ENCODE data around the gene RPUSD3. TPM values are rescaled to one million over a fixed set of nuclear protein-coding genes. Genes with fewer than 3 reads are reported as not detected.
A peak's percentile ranks its signal among the peaks of the same experiment; 100 is the strongest.

The RPUSD3 gene
- total RNA-seq, 1 donor from 2014 or later = 30.7 TPM

DNA sequence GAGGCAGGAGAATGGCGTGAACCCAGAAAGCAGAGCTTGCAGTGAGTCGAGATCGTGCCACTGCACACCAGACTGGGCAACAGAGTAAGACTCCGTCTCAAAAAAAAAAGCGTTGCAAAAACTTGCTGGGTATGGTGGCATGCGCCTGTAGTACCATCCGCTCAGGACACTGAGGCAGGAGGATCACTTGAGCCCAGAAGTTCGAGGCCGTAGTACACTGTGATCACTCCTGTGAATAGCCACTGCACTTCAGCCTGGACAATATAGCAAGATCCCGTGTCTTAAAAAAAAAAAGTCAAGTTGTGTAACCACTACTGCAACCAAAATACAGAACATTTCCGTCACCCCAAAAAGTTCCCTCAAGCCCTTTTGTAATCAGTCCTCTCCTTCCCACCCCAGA lies 49.4 kb downstream of the RPUSD3 start:
- Histone ChIP-seq H3K36me3 (peaks cover 27 to 31% of the 10 kb centered on the region in 2 donors), H3K9me3 (no peaks in the 10 kb centered on the region), H3K27ac (no peak overlapping the region), H3K27me3 (no peaks in the 10 kb centered on the region), H3K4me3 (peak overlapping the region in 1 of 2 donors; percentile 84), H3K4me1 (peaks cover 6 to 22% of the 10 kb centered on the region in 2 donors)
- DNase-seq (ENCODE audit: low spot score in 2 of 2) = no peak
- intact Hi-C loops (cut with DNase I) = loop anchor here (5.0 kb wide), 1 partner anchor 123 kb away; the partner anchor contains the start of gene IL17RC
- TF ChIP-seq, protein P1, sequence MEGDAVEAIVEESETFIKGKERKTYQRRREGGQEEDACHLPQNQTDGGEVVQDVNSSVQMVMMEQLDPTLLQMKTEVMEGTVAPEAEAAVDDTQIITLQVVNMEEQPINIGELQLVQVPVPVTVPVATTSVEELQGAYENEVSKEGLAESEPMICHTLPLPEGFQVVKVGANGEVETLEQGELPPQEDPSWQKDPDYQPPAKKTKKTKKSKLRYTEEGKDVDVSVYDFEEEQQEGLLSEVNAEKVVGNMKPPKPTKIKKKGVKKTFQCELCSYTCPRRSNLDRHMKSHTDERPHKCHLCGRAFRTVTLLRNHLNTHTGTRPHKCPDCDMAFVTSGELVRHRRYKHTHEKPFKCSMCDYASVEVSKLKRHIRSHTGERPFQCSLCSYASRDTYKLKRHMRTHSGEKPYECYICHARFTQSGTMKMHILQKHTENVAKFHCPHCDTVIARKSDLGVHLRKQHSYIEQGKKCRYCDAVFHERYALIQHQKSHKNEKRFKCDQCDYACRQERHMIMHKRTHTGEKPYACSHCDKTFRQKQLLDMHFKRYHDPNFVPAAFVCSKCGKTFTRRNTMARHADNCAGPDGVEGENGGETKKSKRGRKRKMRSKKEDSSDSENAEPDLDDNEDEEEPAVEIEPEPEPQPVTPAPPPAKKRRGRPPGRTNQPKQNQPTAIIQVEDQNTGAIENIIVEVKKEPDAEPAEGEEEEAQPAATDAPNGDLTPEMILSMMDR (IDR thresholded peaks at IDR 0.05) = no peak

DNA sequence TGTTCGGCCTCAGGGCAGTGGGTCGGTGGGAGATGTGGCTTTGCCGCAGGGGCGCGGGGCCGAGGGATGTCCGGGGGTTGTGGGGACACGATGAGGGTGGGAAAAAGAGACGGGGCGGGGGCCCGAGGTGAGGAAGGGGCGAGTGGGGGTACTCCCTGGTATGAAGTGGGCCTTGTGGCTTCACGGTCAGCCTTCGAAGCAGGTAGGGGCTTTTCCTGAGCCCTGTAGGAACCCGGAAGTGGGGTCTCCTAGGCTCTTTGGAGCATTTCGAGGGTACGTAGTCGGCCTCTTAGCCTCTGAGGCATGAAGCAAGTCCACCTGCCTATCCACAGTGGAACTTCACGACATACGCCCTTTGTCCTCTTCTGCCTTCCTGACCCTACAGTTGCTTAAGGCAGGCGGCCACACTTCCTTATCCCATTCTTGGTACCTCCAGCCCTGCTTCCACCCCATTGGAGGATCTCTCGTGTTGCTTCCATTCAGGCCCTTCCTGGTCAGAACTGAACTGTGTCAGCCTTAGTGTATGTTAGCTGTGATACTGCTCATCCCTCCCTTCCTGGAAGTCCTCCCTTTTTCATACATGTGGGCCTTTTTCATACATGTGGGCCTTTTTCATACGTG lies 50.5 kb downstream of the RPUSD3 start:
- H3K4me3 ChIP-seq = peak overlapping the region; percentile 75 to 84
- DNase-seq (ENCODE audit: low spot score in 2 of 2) = peak in 1 of 2 donors; percentile 70
- intact Hi-C loops (cut with DNase I) = loop anchor here (1.0 to 5.0 kb wide), 6 partner anchors 44 to 216 kb away; partner anchors contain the start of genes CRELD1, IL17RC and OGG1
- H3K4me1 ChIP-seq = peaks cover 6 to 22% of the 10 kb centered on the region in 2 donors
- TF ChIP-seq, protein P1 (IDR thresholded peaks at IDR 0.05) = peak in 1 of 3 experiments; percentile 9
- H3K27ac ChIP-seq = peak overlapping the region; percentile 95 to 98
- H3K36me3 ChIP-seq = peaks cover 23 to 26% of the 10 kb centered on the region in 2 donors
- no peaks in the 10 kb centered on the region for H3K9me3 ChIP-seq
- H3K27me3 ChIP-seq = no peaks in the 10 kb centered on the region

- intact Hi-C loops (cut with DNase I) = loop anchor here (1.0 to 5.0 kb wide), 11 partner anchors 18 to 350 kb away; partner anchors contain the start of genes BRPF1, CRELD1, IL17RC and OGG1
- H3K9me3 ChIP-seq = no peaks in the 10 kb centered on the region
- TF ChIP-seq, protein P1 (IDR thresholded peaks at IDR 0.05) = peak in 2 of 3 experiments; percentile 7 to 28
- H3K36me3 ChIP-seq = peaks cover 17 to 24% of the 10 kb centered on the region in 2 donors
- H3K27ac ChIP-seq = peak within 1 kb of the TSS; percentile 95 to 98
- H3K27me3 ChIP-seq = no peaks in the 10 kb centered on the region
- DNase-seq (ENCODE audit: low spot score in 2 of 2) = peak; percentile 71 to 96
- peak within 1 kb of the TSS; percentile 75 to 84 for H3K4me3 ChIP-seq
- peaks cover 6 to 22% of the 10 kb centered on the region in 2 donors for H3K4me1 ChIP-seq
These were observed 51.2 kb downstream of the RPUSD3 start, which contains the start of the genes ARPC4 and TADA3 for GRCh38 chr3:9792405-9793160. Gene ARPC4, plus strand, starts transcription at chr3:9793082. Its CDS starts 40 bp downstream, at chr3:9793122. Gene TADA3, minus strand, starts transcription at chr3:9792473. Its CDS starts 1,007 bp downstream, at chr3:9791466.

GRCh38 chr3:9791790-9792404 lies 51.9 kb downstream of the RPUSD3 start:
- TF ChIP-seq, protein P1 (IDR thresholded peaks at IDR 0.05) = no peak
- peaks cover 16 to 25% of the 10 kb centered on the region in 2 donors for H3K36me3 ChIP-seq
- intact Hi-C loops (cut with DNase I) = loop anchor here (1.0 to 5.0 kb wide), 10 partner anchors 18 to 350 kb away; partner anchors contain the start of genes BRPF1, CRELD1, IL17RC and RPUSD3
- no peaks in the 10 kb centered on the region for H3K9me3 ChIP-seq
- no peaks in the 10 kb centered on the region for H3K27me3 ChIP-seq
- peaks cover 6 to 22% of the 10 kb centered on the region in 2 donors for H3K4me1 ChIP-seq
- H3K4me3 ChIP-seq = peak overlapping the region; percentile 75 to 84
- peak overlapping the region; percentile 95 to 98 for H3K27ac ChIP-seq
- DNase-seq (ENCODE audit: low spot score in 2 of 2) = no peak

DNA sequence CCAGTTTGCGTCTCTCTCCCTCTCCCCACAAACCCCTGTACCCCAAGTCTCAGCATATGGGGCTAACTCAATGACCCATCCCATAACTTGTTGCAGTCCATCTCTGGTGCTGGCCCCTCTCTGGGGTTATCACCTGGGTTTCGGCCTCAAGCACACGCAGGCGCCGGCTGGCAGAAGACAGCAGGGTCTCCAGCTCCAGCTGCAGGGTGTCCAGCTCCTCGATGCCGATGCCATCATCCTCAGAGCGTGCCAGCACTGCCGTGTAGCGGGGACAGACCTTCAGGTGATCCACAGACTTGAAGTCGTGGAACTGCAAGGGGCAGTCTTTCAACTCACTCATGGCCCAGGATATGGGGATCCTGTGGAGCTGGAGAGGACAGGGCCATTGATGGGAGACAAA lies 52.7 kb downstream of the RPUSD3 start:
- H3K4me1 ChIP-seq = peaks cover 6 to 22% of the 10 kb centered on the region in 2 donors
- H3K4me3 ChIP-seq = peak overlapping the region in 1 of 2 donors; percentile 84
- intact Hi-C loops (cut with DNase I) = loop anchor here (5.0 kb wide), 1 partner anchor 126 kb away; the partner anchor contains the start of gene IL17RC
- no peaks in the 10 kb centered on the region for H3K9me3 ChIP-seq
- no peak for DNase-seq (ENCODE audit: low spot score in 2 of 2)
- TF ChIP-seq, protein P1 (IDR thresholded peaks at IDR 0.05) = no peak
- H3K27me3 ChIP-seq = no peaks in the 10 kb centered on the region
- H3K36me3 ChIP-seq = peaks cover 22 to 32% of the 10 kb centered on the region in 2 donors
- H3K27ac ChIP-seq = peak overlapping the region; percentile 95 to 98

All from ascending aorta (tissue), 2 donors.